Measurements from ENCODE around the gene SLC39A2.

The SLC39A2 gene

GRCh38 chr14:21049271-21049673 is 50.2 kb downstream of the SLC39A2 start:
- no peak for DNase-seq

- DNase-seq: no peak
Observed at GRCh38 chr14:21050597-21050996, 51.5 kb downstream of the SLC39A2 start.

All from CD4-positive, alpha-beta T cell treated with Interleukin-6 for 4 hours (primary cell).